Activated CD4-positive, CD25-positive, alpha-beta regulatory T cell (primary cell): ENCODE measurements around the gene KCNK4.

Experiments used
- DNase-seq, 4 experiments: peaks; one replicate each; lab custom pipeline; 2025; lab: John Stamatoyannopoulos, UW

The KCNK4 gene

DNA sequence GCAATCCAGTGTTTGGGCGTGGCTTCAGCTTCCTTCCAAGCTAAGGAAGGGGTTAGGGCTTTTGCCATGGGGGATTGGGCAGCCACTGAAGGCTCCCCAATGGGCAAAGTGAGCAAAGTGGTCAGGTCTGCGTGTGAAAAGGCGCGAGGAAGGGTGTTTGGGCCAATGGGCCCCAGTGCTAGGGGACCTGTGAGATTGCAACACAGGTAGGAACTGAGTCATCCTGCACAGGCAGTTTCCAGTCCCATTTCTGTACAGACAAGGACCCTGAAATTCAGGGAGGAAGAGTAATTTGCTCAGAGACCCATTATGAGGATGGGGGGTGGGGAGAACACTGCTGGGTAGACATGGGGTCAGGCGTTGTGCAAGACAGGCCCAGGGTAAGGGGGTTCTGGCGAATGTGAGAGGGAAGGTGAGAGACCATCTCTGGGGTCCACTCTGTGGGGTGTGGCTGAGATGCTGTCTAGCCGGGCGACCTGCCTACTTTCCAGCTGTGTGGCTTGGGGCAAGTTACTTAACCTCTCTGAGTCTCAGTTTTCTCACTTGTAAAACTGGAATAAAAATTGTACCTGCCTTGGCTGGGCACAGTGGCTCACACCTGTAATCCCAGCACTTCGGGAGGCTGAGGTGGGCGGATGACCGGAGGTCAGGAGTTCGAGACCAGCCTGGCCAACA lies 56.2 kb downstream of the KCNK4 start:
- no peak for DNase-seq

DNA sequence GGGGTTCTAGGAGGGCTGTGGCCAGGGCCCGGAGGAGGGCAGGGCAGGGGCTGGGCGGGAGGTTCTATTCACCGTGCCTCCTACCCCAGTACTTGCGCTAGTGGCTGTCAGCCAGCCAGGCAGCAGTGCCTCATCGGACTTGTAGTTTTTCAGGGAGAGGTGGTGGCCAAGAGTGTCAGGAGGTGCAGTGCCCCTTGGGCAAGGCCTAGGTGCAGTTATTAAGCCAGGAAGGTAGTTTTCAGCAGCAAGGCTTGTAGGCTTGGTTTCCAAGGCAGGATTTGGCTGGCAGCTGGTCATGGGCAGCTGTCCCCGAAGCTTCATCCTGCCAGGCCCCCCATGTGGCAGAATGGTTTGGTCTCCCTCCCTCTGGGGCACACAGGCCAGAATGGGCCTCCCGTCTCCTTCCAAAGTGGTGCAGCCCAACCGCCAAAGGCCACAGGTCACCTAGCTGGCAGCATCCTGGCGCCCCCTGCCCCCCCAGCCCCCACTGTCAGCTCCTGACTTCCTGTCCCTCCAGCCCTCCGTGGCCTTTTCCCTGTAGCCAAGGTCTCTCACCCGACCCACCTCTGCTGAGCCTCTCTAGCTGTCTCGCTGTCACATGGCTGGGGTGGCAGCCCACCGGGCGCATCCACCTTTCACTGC lies 57.4 kb downstream of the KCNK4 start:
- no peak for DNase-seq

DNA sequence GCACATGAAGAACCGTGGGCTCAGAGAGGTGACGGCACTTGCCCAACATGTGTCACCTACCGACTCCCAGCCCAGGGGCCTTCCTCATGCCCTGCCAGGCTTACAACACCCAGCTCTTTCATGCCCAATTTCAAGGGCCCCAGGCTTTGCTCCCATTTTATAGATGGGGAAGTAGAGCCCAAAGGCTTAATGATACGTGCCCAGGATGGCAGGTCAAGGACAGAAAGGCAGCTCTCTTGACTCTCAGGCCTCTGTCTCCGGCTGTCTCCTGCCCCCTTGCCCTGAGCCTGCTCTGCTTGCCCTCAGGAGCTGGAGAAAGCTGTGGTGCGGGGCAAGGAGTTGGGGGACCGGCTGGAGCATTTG lies 57.9 kb downstream of the KCNK4 start:
- DNase-seq: no peak

DNA sequence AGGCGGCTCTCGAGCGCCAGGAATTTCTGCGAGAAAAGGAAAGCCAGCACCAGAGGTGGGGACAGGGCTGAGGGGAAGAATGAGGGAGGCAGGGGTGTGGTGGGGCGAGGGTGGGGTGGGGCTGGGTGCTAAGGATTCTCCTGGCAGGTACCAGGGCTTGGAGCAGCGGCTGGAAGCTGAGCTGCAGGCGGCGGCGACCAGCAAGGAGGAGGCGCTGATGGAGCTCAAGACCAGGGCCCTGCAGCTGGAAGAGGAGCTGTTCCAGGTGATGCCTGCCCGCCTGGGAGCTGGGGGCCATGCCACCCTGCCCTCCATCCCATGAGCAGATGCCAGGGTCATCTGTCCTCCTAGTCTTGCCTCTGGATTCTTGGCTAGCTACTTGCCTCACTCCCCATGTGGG lies 58.3 kb downstream of the KCNK4 start:
- no peak for DNase-seq
